Tibial artery (tissue), 4 donors: ENCODE measurements around the gene C19orf47.

Source experiments
- DNase-seq, 2 donors: peaks; one replicate each; pipeline ENCODE4 v3.0.0-alpha.2; 2019
- H3K27ac ChIP-seq, 2 donors: fragments of 200-600 bp; sonication (generic) in 1 of 2; 1 replicate in 1 of 2; 2 replicates in 1 of 2; pipeline ENCODE4 v1.5.1; 2018 to 2019; ENCODE audit warnings: mild to moderate bottlenecking in 1 of 2
- H3K27me3 ChIP-seq, 2 donors: fragments of 200-600 bp; sonication (generic) in 1 of 2; one replicate each; pipeline versions ENCODE4 v1.5.1 to v1.6.0; 2016 to 2019
- H3K36me3 ChIP-seq, 3 donors: fragments of 200-600 bp; sonication (generic) in 2 of 3; one replicate each; pipeline ENCODE4 v1.5.1; 2016 to 2019; ENCODE audit warnings: mild to moderate bottlenecking in 2 of 3
- H3K4me1 ChIP-seq, 4 donors: fragments of 200-600 bp; sonication (generic) in 2 of 4; 1 replicate in 3 of 4; 2 replicates in 1 of 4; pipeline ENCODE4 v1.5.1; 2016 to 2019
- H3K4me3 ChIP-seq, 2 donors: fragments of 200-600 bp; sonication (generic) in 1 of 2; 1 replicate in 1 of 2; 2 replicates in 1 of 2; pipeline ENCODE4 v1.5.1; 2018 to 2019; ENCODE audit warnings: mild to moderate bottlenecking in 2 of 2
- H3K9me3 ChIP-seq, 3 donors: fragments of 200-600 bp; sonication (generic) in 1 of 3; one replicate each; pipeline ENCODE4 v1.5.1; 2016 to 2019
- intact Hi-C: fragments of 100-400 bp; cut with DNase I; formaldehyde crosslinking; loops from one replicate; pipeline ENCODE4 v1.15.0; 2023; ENCODE audit warnings: low total_unique reads
- TF ChIP-seq, protein P1 (sequence below), 2 experiments: fragments of 200-600 bp in 1 of 2; fragments of 450-650 bp in 1 of 2; IDR thresholded peaks; one replicate each; pipeline ENCODE4 v1.5.1; 2017 to 2019; ENCODE audit warnings: antibody characterized with exemption in 2 of 2, mild to moderate bottlenecking in 1 of 2, moderate library complexity in 1 of 2

C19orf47 gene

GRCh38 chr19:40393894-40394815 lies 46.0 kb upstream of the C19orf47 start:
- TF ChIP-seq, protein P1, sequence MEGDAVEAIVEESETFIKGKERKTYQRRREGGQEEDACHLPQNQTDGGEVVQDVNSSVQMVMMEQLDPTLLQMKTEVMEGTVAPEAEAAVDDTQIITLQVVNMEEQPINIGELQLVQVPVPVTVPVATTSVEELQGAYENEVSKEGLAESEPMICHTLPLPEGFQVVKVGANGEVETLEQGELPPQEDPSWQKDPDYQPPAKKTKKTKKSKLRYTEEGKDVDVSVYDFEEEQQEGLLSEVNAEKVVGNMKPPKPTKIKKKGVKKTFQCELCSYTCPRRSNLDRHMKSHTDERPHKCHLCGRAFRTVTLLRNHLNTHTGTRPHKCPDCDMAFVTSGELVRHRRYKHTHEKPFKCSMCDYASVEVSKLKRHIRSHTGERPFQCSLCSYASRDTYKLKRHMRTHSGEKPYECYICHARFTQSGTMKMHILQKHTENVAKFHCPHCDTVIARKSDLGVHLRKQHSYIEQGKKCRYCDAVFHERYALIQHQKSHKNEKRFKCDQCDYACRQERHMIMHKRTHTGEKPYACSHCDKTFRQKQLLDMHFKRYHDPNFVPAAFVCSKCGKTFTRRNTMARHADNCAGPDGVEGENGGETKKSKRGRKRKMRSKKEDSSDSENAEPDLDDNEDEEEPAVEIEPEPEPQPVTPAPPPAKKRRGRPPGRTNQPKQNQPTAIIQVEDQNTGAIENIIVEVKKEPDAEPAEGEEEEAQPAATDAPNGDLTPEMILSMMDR (IDR thresholded peaks at IDR 0.05): no peak
- no peak for DNase-seq
- Histone ChIP-seq H3K9me3 (no peaks in the 10 kb centered on the region), H3K4me3 (no peak overlapping the region), H3K27ac (no peak overlapping the region), H3K27me3 (no peaks in the 10 kb centered on the region), H3K4me1 (peaks cover 0 to 2% (median 0%) of the 10 kb centered on the region in 4 donors), H3K36me3 (peaks cover 0 to 16% (median 4%) of the 10 kb centered on the region in 3 donors)
- intact Hi-C loops: no loop called here

- no peaks in the 10 kb centered on the region for H3K9me3 ChIP-seq
- H3K4me3 ChIP-seq: no peak overlapping the region
- H3K4me1 ChIP-seq: no peaks in the 10 kb centered on the region
- no peak for DNase-seq
- no peak overlapping the region for H3K27ac ChIP-seq
- H3K27me3 ChIP-seq: no peaks in the 10 kb centered on the region
- H3K36me3 ChIP-seq: peaks cover 0 to 16% (median 4%) of the 10 kb centered on the region in 3 donors
- intact Hi-C loops: no loop called here
- TF ChIP-seq, protein P1 (IDR thresholded peaks at IDR 0.05): no peak
Observed at GRCh38 chr19:40392894-40393517, 44.8 kb upstream of the C19orf47 start.

DNA sequence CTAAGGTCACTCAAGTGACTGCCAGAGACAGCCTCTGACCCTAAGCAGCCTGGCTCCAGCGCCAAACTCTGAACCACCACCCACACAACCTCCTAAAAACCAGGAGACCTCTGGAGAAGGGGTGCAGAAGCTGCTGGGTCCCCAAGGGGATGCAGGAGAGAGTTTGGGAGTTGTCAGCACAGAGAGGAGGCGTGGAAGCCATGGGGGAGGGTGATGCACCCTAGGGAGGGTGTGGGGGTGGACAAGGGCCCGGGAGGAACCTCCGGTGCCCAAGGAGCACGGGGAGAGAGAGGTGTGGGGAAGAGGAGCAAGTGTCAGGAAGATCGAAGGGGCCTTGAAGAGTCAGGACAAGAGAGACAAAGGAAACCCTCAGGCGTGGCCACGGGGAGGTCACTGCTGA lies 43.9 kb upstream of the C19orf47 start:
- intact Hi-C loops: no loop called here
- no peak for DNase-seq
- Histone ChIP-seq H3K9me3 (no peaks in the 10 kb centered on the region), H3K4me3 (no peak overlapping the region), H3K27ac (no peak overlapping the region), H3K36me3 (peaks cover 0 to 10% (median 0%) of the 10 kb centered on the region in 3 donors), H3K27me3 (no peaks in the 10 kb centered on the region), H3K4me1 (no peaks in the 10 kb centered on the region)
- TF ChIP-seq, protein P1 (IDR thresholded peaks at IDR 0.05): no peak

DNA sequence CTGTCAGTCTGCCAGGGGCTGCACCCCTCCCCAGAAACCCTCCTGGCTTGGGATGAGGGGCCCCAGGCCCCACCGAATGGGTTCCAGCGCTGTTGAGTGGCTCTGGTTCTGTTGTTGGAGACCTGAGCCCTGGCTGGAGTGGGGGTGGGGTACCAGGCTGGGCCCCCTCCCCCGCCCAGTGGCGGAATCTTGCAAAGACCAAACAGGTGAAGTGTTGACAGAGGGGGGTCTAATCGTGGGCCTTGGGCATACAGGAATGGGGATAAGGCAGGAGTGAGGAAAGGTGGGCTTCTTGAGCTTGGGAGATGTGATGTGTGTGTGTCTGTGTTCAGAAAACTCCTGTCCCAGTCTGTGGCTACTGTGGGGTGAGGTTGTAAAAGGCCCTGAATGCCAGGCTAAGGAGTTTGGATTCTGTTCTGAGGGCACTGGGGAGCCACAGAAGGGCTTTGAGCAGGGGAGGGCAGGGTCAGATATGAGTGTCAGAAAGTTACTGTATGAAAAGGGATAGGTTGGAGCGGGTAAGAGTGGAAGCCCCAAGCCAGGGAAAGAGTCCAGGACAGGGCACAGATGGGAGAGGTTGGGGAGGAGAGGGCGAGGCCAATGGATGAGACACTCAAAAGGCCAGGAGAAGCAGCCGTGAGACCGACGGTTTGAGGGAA lies 42.0 kb upstream of the C19orf47 start, which contains the start of gene HIPK4:
Gene HIPK4 (minus strand): TSS at position 98 of the 659 bp plus-strand sequence. CDS start 279 bp downstream, outside the sequence.
- intact Hi-C loops: no loop called here
- no peaks in the 10 kb centered on the region for H3K4me1 ChIP-seq
- H3K9me3 ChIP-seq: no peaks in the 10 kb centered on the region
- TF ChIP-seq, protein P1 (IDR thresholded peaks at IDR 0.05): no peak
- no peaks in the 10 kb centered on the region for H3K36me3 ChIP-seq
- DNase-seq: no peak
- no peak within 1 kb of the TSS for H3K4me3 ChIP-seq
- no peaks in the 10 kb centered on the region for H3K27me3 ChIP-seq
- H3K27ac ChIP-seq: no peak within 1 kb of the TSS

DNA sequence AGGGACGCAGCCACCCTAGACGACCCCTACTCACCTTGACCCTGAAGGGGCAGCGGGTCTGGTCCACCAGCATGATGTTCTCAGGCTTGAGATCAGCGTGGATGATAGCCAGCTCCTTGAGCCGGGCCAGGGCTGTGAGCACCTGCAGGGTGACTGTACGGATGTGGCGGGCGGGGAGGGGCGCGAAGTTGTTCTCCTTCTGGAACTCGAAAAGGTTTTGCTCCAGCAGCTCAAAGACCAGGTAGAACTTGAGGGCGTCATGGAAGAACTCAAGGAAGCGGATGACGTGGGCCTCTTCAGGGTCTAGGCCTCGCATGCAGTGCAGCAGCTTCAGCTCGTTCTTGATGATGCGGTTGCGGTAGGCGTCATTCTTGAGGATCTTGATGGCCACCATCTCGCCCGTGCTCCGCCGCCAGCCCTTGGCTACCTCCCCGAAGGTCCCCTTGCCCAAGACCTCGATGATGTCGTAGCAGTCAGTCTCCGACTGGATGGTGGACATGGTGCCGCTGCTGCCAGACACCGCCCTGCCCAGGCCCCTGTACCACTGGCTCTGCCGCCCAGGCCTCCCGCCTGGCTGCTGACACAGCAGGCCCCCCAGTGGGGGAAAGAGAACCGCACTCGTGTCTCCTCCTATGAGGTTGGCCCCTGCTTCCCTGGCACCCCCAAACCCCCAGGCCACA lies 41.3 kb upstream of the C19orf47 start:
- Histone ChIP-seq H3K4me1 (no peaks in the 10 kb centered on the region), H3K4me3 (no peak overlapping the region), H3K27ac (no peak overlapping the region), H3K27me3 (no peaks in the 10 kb centered on the region), H3K9me3 (no peaks in the 10 kb centered on the region), H3K36me3 (no peaks in the 10 kb centered on the region)
- intact Hi-C loops: no loop called here
- TF ChIP-seq, protein P1 (IDR thresholded peaks at IDR 0.05): no peak
- no peak for DNase-seq
